Tibial nerve (tissue), 4 donors: ENCODE data around the gene MEIOB. TPM values are rescaled to one million over a fixed set of nuclear protein-coding genes. Genes with fewer than 3 reads are reported as not detected.

ENCODE experiments used
- DNase-seq, 2 donors: peaks; one replicate each; pipeline ENCODE4 v3.0.0-alpha.2; 2019; ENCODE audit warnings: low spot score in 2 of 2
- H3K27ac ChIP-seq, 4 donors: fragments of 200-600 bp; sonication (generic) in 3 of 4; one replicate each; pipeline ENCODE4 v1.5.1; 2017 to 2019; ENCODE audit warnings: mild to moderate bottlenecking in 1 of 4
- H3K27me3 ChIP-seq, 2 donors: fragments of 200-600 bp; sonication (generic) in 1 of 2; one replicate each; pipeline versions ENCODE4 v1.5.1 to v1.6.0; 2017 to 2019
- H3K36me3 ChIP-seq, 3 donors: fragments of 200-600 bp; sonication (generic); one replicate each; pipeline ENCODE4 v1.5.1; 2018 to 2019
- H3K4me1 ChIP-seq, 4 donors: fragments of 200-600 bp; sonication (generic) in 3 of 4; one replicate each; pipeline ENCODE4 v1.5.1; 2017 to 2019
- H3K4me3 ChIP-seq, 4 donors: fragments of 200-600 bp; sonication (generic) in 3 of 4; one replicate each; pipeline ENCODE4 v1.5.1; 2017 to 2019; ENCODE audit warnings: mild to moderate bottlenecking in 1 of 4, moderate library complexity in 1 of 4
- H3K9me3 ChIP-seq, 4 donors: fragments of 200-600 bp; sonication (generic) in 3 of 4; one replicate each; pipeline ENCODE4 v1.5.1; 2017 to 2019
- CTCF ChIP-seq, 5 experiments: fragments of 200-600 bp in 3 of 5; fragments of 450-650 bp in 2 of 5; sonication (generic) in 3 of 5; IDR thresholded peaks; one replicate each; pipeline ENCODE4 v1.5.1; 2016 to 2019; ENCODE audit warnings: antibody characterized with exemption in 5 of 5, mild to moderate bottlenecking in 3 of 5, moderate library complexity in 2 of 5
- EP300 ChIP-seq, 2 donors: sonication (generic); formaldehyde crosslinking; IDR thresholded peaks; one replicate each; pipeline ENCODE4 v1.6.1; 2017; ENCODE audit warnings: antibody characterized with exemption in 2 of 2, mild to moderate bottlenecking in 1 of 2
- POLR2A ChIP-seq, 2 donors: fragments of 450-650 bp; IDR thresholded peaks; one replicate each; pipeline ENCODE4 v1.6.1; 2017; ENCODE audit warnings: antibody characterized with exemption in 2 of 2, mild to moderate bottlenecking in 2 of 2, moderate library complexity in 2 of 2
- WGBS, 2 donors: methylation state at CpG; one replicate each; pipeline ENCODE4 v1.1.5; 2018; 5-methylcytosine and 5-hydroxymethylcytosine counted together
- total RNA-seq, 4 donors: library from RNA; depleted of rRNA; stranded (reverse); fragments of >200 nt; gene quantifications; one replicate each; pipeline ENCODE4 v1.1.0, GENCODE V29; 2016

The MEIOB gene
- total RNA-seq, 4 donors from 2014 or later, result not detected

- WGBS, 2 donors, result 89 to 90% methylated on average over 30 to 40 of the region's 40 CpGs
- Histone ChIP-seq H3K27ac (no peak overlapping the region), H3K4me1 (peaks cover 0 to 15% (median 2%) of the 10 kb centered on the region in 4 donors), H3K9me3 (no peaks in the 10 kb centered on the region), H3K27me3 (no peaks in the 10 kb centered on the region), H3K4me3 (no peak overlapping the region), H3K36me3 (peaks cover 0 to 89% (median 13%) of the 10 kb centered on the region in 3 donors)
- no peak for TF ChIP-seq POLR2A (IDR thresholded peaks at IDR 0.05)
- no peak for TF ChIP-seq CTCF (IDR thresholded peaks at IDR 0.05)
- no peak for TF ChIP-seq EP300 (IDR thresholded peaks at IDR 0.05)
- DNase-seq, result no peak
Observed at GRCh38 chr16:1816396-1817275, 55.3 kb downstream of the MEIOB start.

GRCh38 chr16:1815461-1815860 lies 56.5 kb downstream of the MEIOB start:
- Histone ChIP-seq H3K27me3 (no peaks in the 10 kb centered on the region), H3K4me3 (no peak overlapping the region), H3K9me3 (no peaks in the 10 kb centered on the region), H3K4me1 (peaks cover 0 to 15% (median 2%) of the 10 kb centered on the region in 4 donors), H3K27ac (no peak overlapping the region), H3K36me3 (peaks cover 0 to 82% (median 13%) of the 10 kb centered on the region in 3 donors)
- DNase-seq, result peak; percentile 23 to 27
- TF ChIP-seq POLR2A (IDR thresholded peaks at IDR 0.05) (no peak), EP300 (IDR thresholded peaks at IDR 0.05) (no peak), CTCF (IDR thresholded peaks at IDR 0.05) (no peak)
- WGBS, 2 donors, result 51 to 66% methylated on average over 11 of the region's 11 CpGs

GRCh38 chr16:1812732-1813163 lies 59.2 kb downstream of the MEIOB start:
- Histone ChIP-seq H3K4me1 (peaks cover 0 to 15% (median 2%) of the 10 kb centered on the region in 4 donors), H3K27ac (peak overlapping the region in 1 of 4 donors; percentile 4), H3K9me3 (no peaks in the 10 kb centered on the region), H3K36me3 (peaks cover 0 to 80% (median 21%) of the 10 kb centered on the region in 3 donors), H3K4me3 (no peak overlapping the region), H3K27me3 (no peaks in the 10 kb centered on the region)
- TF ChIP-seq POLR2A (IDR thresholded peaks at IDR 0.05), result no peak
- no peak for TF ChIP-seq EP300 (IDR thresholded peaks at IDR 0.05)
- TF ChIP-seq CTCF (IDR thresholded peaks at IDR 0.05), result peak in 4 of 5 experiments; percentile 12 to 50 (median 22)
- no peak for DNase-seq
- WGBS, 2 donors, result 32 to 36% methylated on average over 17 of the region's 17 CpGs

- no peak for DNase-seq
- Histone ChIP-seq H3K36me3 (peaks cover 0 to 75% (median 12%) of the 10 kb centered on the region in 3 donors), H3K27me3 (no peaks in the 10 kb centered on the region), H3K4me3 (no peak overlapping the region), H3K4me1 (peaks cover 0 to 14% (median 2%) of the 10 kb centered on the region in 4 donors), H3K9me3 (no peaks in the 10 kb centered on the region), H3K27ac (no peak overlapping the region)
- TF ChIP-seq CTCF (IDR thresholded peaks at IDR 0.05) (no peak), POLR2A (IDR thresholded peaks at IDR 0.05) (no peak), EP300 (IDR thresholded peaks at IDR 0.05) (no peak)
- WGBS, 2 donors, result 89 to 92% methylated on average over 15 to 16 of the region's 16 CpGs
Observed at GRCh38 chr16:1810536-1810935, 61.4 kb downstream of the MEIOB start.

- Histone ChIP-seq H3K9me3 (no peaks in the 10 kb centered on the region), H3K4me1 (peaks cover 0 to 9% (median 2%) of the 10 kb centered on the region in 4 donors), H3K27ac (no peak overlapping the region), H3K36me3 (peaks cover 0 to 75% (median 12%) of the 10 kb centered on the region in 3 donors), H3K27me3 (no peaks in the 10 kb centered on the region), H3K4me3 (no peak overlapping the region)
- 92 to 96% methylated on average over 16 of the region's 16 CpGs for WGBS, 2 donors
- DNase-seq, result no peak
- TF ChIP-seq CTCF (IDR thresholded peaks at IDR 0.05) (no peak), EP300 (IDR thresholded peaks at IDR 0.05) (no peak), POLR2A (IDR thresholded peaks at IDR 0.05) (no peak)
Observed at GRCh38 chr16:1810106-1810505, 61.9 kb downstream of the MEIOB start.
